GM12891 (cell line): ENCODE measurements around the gene CCSER1.

Experiments
- PAX5 ChIP-seq: IDR thresholded peaks from 2 replicates; pipeline ENCODE4 v1.6.1; 2011; ENCODE audit warnings: low read length, moderate library complexity, mild to moderate bottlenecking; ENCODE audit not compliant: insufficient read depth, severe bottlenecking
- POLR2A ChIP-seq: IDR thresholded peaks from 2 replicates; pipeline ENCODE4 v1.6.1; 2011; ENCODE audit warnings: low read depth, low read length, control low read depth
- POLR2AphosphoS5 ChIP-seq: IDR thresholded peaks from 2 replicates; pipeline ENCODE4 v1.6.1; 2011; ENCODE audit warnings: low read depth, low read length, control low read depth
- SPI1 ChIP-seq: IDR thresholded peaks from 2 replicates; pipeline ENCODE4 v1.6.1; 2011; ENCODE audit warnings: low read depth, low read length, control low read depth
- TAF1 ChIP-seq: IDR thresholded peaks from 2 replicates; pipeline ENCODE4 v1.6.1; 2011; ENCODE audit warnings: low read depth, low read length, control low read depth

DNA sequence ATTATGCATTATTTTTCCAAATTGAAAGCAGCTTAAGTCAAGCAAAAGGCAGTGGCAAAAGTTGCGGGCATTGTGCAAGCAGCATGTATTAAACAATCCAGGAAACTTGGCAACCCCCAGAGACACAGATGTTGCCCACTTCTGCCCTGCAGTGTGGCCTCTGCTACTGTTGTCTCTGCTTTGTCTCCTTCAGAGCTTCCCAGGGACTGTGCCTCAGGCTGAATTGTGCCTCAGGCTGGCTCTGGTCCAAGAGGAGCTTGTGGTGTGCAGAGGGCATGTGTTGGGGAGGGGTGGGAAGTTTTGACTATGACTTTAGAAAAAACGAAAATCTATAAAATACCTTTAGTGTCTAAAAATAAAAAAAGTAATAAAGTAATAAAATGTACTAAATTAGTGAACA is 201.4 kb downstream of the CCSER1 start:
- TF ChIP-seq TAF1, result no peak
- TF ChIP-seq POLR2A, result no peak
- TF ChIP-seq SPI1, result no peak
- no peak for TF ChIP-seq POLR2AphosphoS5
- no peak for TF ChIP-seq PAX5
